HG03064 (cell line): ENCODE results near the gene AOC3.
"Not testable (repeated sequence)": the region's sequence is repeated elsewhere in the genome, so short reads cannot be mapped to it uniquely, and the experiment has no call there.

Source experiments
- ATAC-seq: cut with Tn5 transposase; IDR thresholded peaks from one replicate; pipeline ENCODE4 v1.9.1; 2021; ENCODE audit warnings: low read depth; ENCODE audit not compliant: unreplicated experiment

AOC3 gene

GRCh38 chr17:42844271-42844670 is 6.7 kb upstream of the AOC3 start, which contains the start of gene AOC2:
Gene AOC2 (plus strand): TSS chr17:42844580. CDS start chr17:42844627, 47 bp downstream.
- ATAC-seq = no peak

GRCh38 chr17:42844761-42845555 is 6.0 kb upstream of the AOC3 start:
- ATAC-seq = no peak

GRCh38 chr17:42845556-42845917 is 5.5 kb upstream of the AOC3 start:
- ATAC-seq = no peak

DNA sequence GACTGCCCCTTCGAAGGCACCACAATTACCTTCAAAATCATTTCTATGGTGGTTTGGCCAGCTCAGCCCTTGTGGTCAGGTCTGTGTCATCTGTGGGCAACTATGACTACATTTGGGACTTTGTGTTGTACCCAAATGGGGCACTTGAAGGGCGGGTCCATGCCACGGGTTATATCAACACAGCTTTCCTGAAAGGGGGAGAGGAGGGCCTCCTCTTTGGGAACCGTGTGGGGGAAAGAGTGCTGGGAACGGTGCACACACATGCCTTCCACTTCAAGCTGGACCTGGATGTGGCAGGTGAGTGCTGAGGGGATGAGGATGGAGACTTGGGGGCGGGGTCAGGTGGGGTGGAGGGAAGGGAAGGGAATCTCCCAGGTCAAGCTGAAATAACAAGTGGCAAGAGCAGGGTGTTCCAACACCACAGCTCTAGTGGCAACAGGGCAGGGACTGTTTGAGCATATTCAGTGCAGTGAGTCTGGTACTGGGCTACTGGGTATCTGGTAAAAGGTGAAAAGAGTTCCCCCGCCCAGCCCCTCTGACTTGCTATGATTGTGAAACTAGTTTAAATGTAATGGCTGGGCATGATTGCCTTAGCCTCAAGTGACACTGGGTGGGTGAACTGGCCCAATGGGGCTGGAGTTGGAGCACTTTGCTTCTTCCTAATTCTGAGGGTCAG is 4.9 kb upstream of the AOC3 start:
- ATAC-seq = no peak

- ATAC-seq = no peak
These were observed 4.3 kb upstream of the AOC3 start for GRCh38 chr17:42846594-42847280.

DNA sequence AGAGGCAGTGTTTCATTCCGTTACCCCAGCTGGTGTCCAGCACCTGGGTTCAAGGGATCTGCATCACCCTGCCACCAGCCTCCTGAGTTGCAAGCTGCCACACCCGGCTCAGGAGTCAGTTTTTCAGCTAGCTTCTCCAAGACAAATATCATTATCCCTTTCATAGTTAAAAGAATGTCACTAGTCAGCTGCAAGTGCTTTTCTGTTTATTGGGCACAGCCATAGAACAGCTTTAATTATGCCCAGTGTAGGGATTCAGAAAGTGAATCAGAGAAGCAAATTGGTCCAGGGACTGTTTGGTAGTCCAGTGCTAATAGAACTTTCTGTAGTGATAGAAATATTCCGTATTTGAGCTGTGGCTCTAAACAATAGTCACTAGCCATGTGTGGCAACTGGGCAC is 2.9 kb upstream of the AOC3 start:
- ATAC-seq = no peak

GRCh38 chr17:42849031-42849430 is 2.0 kb upstream of the AOC3 start:
- no peak for ATAC-seq

- ATAC-seq = no peak
These were observed 1.4 kb upstream of the AOC3 start for GRCh38 chr17:42849451-42850181.

- not testable (repeated sequence) for ATAC-seq
These were observed 607 bp downstream of the AOC3 start for GRCh38 chr17:42851371-42852240.

- no peak for ATAC-seq
These were observed 1.4 kb downstream of the AOC3 start for GRCh38 chr17:42852351-42852750.

DNA sequence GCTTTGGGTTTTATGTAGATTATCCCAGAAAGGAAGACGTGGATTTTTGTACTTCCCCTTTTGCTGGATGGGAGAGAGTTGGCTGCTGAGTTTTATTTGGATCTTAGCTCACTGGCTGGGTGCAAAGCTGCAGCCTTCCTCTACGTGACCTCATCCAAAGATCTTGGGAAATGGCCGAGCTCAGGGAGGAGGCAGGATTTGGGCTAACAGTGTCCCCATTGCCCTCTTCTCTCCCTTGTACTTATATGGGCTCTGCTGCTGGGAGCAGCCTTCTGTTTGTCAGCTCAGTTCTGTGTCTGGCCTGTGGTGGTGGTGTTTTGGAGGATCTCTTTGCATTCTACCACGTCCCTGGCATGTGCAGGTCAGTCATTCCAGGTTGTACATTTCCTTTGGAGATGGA is 2.0 kb downstream of the AOC3 start:
- no peak for ATAC-seq

- no peak for ATAC-seq
These were observed 2.6 kb downstream of the AOC3 start for GRCh38 chr17:42853597-42853967.

- ATAC-seq = no peak
These were observed 3.2 kb downstream of the AOC3 start for GRCh38 chr17:42853968-42854790.

- ATAC-seq = no peak
These were observed 4.1 kb downstream of the AOC3 start for GRCh38 chr17:42855048-42855596.

DNA sequence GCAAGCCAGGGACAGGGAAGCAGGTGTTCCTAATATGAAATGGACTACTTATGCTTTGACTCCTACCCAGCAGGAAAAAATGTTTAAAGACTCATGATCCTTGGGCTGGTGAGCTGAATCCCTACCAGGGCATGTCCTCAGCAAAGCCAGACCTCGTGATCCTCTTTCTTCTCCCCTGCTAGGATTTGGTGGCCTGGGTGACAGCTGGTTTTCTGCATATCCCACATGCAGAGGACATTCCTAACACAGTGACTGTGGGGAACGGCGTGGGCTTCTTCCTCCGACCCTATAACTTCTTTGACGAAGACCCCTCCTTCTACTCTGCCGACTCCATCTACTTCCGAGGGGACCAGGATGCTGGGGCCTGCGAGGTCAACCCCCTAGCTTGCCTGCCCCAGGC is 5.1 kb downstream of the AOC3 start:
- ATAC-seq = not testable (repeated sequence)

- ATAC-seq = not testable (repeated sequence)
These were observed 5.5 kb downstream of the AOC3 start for GRCh38 chr17:42856516-42856915.

- no peak for ATAC-seq
These were observed 6.4 kb downstream of the AOC3 start for GRCh38 chr17:42857389-42857788.

- no peak for ATAC-seq
These were observed 14.7 kb downstream of the AOC3 start for GRCh38 chr17:42865638-42866094.

DNA sequence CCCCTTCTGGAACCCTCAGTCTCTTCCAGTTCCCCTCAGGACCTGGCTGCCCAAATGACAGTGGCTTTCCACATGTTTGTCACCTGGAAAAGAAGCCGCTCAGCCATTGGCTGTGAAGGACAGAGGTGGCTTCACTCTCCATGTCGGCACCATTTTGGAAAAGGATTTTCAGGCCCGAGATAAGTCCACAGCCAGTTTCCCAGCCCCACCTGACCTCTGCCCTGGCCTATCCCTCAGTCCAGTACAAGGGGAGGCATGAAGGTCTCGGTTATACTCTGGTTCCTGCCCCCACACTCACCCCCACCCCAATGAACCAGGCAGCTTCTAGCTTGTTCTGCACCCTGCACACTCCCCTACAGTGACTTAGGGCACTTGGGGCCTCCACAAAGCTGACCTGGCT is 15.2 kb downstream of the AOC3 start:
- no peak for ATAC-seq
